Cerebellar cortex (tissue), 1 donor: ENCODE results near the gene FHIT.
"Not testable (repeated sequence)": the region's sequence is repeated elsewhere in the genome, so short reads cannot be mapped to it uniquely, and the experiment has no call there.

Experiments
- DNase-seq: peaks from one replicate; pipeline ENCODE4 v3.0.0-alpha.2; 2015; ENCODE audit warnings: low spot score

The FHIT gene

DNA sequence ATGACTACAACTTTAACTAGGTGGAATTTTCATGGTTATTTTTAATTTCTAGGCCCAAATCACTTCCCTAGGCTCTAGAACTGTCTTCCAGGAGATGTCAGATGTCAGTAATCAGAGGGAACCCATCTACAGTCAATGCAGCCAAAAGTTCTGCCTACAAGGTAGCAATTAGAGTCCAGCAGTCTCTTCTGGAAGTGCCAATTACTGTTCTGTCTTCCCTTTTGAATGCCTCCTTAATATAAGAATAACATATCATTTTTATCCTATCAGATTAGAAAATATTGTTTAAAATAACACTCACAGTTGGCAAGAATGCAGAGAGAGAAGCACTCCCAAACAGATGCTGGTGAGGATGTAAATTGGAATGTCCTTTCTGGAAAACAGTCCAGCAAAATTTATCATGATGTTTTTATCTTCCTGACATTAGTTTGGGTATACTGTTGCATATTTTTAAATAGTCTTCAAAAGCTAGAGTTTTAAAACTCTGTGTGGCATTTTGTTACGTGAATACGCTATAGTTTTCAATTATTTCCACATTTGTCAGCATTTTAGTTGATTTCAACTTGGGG lies 543.7 kb downstream of the FHIT start:
- DNase-seq, result no peak

DNA sequence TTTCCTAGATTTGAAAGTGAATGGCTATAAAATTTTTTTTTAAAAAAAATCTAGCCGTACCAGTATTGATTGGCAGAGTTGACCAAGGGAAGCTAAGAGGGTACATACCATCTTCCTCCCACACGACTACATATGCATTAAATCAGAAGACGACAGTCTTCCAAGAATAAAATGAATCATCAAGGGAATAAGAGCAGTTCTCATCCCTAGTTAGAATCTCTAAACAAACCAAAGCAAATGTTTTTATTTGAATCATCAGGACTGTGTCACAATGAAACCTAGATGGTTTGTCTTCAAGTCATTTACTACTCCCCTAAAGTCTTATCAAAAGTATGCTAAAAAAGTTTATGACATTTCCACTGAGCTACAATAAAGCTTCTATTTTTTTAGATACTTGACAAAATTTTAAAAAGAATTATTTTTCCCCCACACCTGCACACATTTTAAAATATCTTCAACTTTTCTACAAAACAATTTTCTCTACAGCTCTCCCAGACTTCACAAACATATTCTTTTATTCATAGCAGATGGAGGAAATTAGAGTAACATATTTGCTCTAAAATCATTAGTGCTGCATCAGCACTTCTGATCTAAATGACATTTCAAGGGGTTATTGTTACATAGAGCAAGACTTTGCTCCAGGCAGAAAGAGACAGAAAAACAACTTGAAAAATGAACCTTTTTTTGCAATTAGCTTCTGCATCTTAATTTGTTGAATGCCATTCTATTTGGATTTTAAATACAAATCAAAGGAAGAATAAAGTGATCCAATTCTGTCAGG lies 547.1 kb downstream of the FHIT start:
- peak; percentile 13 for DNase-seq

GRCh38 chr3:60703008-60703407 lies 548.2 kb downstream of the FHIT start:
- DNase-seq, result no peak

- no peak for DNase-seq
These were observed 553.1 kb downstream of the FHIT start for GRCh38 chr3:60698117-60698516.

GRCh38 chr3:60697132-60697531 lies 554.1 kb downstream of the FHIT start:
- no peak for DNase-seq

- no peak for DNase-seq
These were observed 554.7 kb downstream of the FHIT start for GRCh38 chr3:60696428-60697125.

- no peak for DNase-seq
These were observed 575.8 kb downstream of the FHIT start for GRCh38 chr3:60675424-60675823.

DNA sequence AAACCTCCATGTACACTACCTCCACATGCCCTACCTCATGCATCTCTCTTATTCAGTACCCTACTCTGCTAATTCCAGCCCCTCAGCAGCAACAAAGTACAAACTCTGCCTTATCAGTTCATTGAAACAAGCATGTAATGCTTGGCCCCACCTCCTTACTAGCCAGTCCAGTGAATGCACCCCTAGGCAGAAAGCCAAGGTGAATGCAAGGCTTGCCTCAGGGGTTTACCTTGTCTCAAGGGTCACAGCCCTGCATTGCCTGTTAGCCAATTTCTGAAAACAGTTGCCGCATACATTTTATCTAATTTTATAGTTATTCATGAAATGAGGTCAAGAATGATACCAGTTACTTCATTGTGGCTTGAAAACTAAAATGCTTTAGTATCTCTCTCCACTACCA lies 576.4 kb downstream of the FHIT start:
- no peak for DNase-seq

DNA sequence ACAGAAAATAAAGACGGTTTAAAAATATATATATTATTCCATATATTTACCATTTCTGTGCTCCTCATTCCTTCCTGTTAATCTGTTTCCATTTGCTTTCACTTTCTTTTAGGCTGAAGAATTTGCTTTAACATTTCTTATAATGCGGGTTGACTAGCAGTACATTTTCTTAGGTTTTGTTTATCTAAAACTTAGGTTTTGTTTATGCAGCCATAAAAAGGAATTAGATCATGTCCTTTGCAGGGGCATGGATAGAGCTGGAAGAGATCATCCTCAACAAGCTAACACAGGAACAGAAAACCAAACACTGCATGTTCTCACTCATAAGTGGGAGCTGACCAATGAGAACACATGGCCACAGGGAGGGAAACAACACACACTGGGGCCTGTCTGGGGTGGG lies 578.1 kb downstream of the FHIT start:
- no peak for DNase-seq

DNA sequence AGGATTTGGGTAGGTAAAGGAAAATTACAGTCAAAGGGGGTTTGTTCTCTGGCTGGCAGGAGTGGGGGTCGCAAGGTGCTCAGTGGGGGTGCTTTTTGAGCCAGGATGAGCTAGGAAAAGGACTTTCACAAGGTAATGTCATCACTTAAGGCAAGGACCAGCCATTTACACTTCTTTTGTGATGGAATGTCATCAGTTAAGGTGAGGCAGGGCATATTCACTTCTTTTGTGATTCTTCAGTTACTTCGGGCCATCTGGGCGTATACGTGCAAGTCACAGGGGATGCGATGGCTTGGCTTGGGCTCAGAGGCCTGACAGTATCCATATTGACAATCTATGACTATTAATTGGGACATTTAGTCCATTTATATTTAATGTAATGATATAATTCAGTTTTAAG lies 578.9 kb downstream of the FHIT start:
- not testable (repeated sequence) for DNase-seq

GRCh38 chr3:60669636-60670035 lies 581.6 kb downstream of the FHIT start:
- DNase-seq, result no peak

DNA sequence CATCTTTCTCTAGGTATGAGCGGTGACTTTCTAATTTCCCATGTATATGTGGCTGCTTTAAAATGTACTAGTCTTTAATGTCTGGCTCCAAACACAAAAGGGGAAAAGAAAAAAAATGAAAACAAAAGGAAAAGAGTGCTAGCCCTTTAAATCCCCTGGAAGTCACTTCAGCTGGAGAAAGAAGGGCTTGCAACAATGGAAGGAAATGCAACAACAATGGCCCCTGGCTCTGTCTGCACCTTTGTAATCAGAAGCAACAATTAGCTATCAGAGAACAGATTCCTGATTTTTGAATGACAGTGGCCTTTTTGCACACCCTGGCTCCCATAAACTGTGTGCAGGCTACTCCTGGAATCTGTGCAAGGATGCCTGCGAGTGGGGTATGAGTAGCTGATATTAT lies 591.2 kb downstream of the FHIT start:
- DNase-seq, result no peak

DNA sequence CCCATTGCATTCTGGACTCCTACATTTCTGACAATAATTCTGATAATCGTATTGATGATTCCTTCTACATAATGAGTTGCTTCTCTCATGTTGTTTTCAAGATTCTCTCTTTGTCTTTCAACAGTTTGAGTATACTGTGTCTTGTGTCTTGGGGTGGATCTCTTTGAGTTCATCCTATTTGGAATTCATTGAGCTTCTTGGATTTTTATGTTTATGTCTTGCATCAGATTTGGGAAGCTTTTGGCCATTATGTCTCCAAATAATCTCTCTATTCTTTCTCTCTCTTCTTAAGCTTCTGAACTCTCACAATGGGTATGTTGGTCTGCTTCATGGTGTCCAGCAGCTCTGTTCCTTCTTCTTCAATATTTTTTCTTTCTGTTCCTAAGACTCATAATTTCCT lies 592.2 kb downstream of the FHIT start:
- no peak for DNase-seq

GRCh38 chr3:60657972-60658371 lies 593.3 kb downstream of the FHIT start:
- DNase-seq, result no peak

GRCh38 chr3:60652829-60653228 lies 598.4 kb downstream of the FHIT start:
- no peak for DNase-seq

GRCh38 chr3:60651799-60652198 lies 599.5 kb downstream of the FHIT start:
- DNase-seq, result no peak

DNA sequence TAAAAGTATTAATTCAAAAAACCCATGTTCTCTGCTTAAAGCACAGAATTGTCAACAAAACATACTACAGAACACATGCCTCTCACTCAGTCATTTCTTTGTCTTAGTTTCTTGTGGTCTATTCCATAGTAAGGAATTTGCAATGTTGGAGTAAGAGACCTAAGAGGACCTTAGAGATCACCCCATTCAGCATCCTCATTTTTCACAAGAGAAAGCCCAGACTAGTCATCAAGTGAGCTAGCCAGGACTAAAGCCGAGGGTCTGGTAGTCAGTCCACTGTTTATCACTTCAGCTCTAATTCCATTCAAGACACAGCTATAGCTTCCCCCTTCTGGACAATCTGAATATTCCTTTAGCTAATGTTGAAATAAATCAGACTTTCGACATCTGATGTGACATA lies 601.1 kb downstream of the FHIT start:
- no peak for DNase-seq

- DNase-seq, result no peak
These were observed 605.5 kb downstream of the FHIT start for GRCh38 chr3:60645801-60646200.

GRCh38 chr3:60643831-60644230 lies 607.4 kb downstream of the FHIT start:
- no peak for DNase-seq

DNA sequence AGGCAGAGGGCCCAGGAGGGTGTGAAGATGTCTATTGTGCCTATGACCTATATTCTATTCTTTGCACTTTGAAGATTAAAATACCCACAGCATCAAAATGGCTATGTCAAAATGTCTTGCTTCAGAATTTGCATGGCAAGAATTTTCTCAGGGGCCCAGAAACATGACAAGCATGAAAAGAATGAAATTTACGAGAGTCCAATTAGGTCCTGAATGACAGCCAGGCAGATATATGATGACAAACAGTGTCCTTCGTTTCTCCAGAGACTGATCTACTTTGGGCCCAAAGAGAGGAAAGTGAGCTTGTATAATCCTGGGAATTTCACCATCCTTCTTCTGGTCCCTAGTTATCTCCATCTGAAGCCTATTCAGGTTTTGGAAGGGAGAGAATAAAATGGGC lies 609.9 kb downstream of the FHIT start:
- no peak for DNase-seq

GRCh38 chr3:60636846-60637245 lies 614.4 kb downstream of the FHIT start:
- DNase-seq, result no peak

DNA sequence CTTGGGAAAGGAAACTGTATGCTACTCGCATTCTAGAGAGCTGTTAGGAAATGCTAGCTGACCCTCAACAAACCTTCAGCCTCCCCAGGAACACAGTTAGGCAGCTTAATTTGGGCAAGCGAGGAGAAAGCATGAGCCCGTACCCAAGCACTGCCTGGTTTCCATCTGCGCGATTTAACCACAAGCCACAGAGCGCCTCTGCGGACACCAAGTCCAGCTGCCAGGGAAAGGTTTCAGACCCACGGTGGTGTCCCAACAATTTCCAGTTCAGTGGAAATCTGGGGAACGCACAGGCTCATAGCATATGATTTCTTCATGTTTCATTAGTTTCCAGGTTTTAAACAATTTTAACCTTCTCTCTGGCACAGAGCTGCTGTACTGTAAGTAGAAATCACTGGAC lies 617.6 kb downstream of the FHIT start:
- DNase-seq, result peak; percentile 31

DNA sequence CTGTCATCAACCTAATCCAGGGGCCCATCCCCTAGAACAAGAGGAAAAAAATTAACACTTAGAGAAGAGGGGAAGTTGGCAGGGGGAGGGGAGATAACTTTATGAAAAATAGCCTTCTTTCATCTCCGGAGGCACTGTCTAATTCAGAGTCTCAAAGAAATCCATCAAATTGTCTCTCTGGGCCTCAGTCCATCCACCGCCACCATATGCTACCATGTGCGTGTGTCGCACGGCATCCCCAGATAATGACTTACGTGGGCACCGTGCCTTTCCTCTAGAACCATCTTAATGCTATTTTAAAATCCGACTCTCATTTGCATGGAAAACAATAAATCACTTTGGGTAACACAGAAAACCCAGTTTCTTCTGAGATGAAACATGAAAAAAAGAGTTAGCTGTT lies 619.7 kb downstream of the FHIT start:
- DNase-seq, result no peak
